IPS-18c (cell line): ENCODE results near the gene CALHM6.

Experiments
- H3K4me3 ChIP-seq: 2 replicates; pipeline ENCODE4 v1.7.0; 2013; ENCODE audit warnings: low read depth, mild to moderate bottlenecking, low read length, moderate library complexity; ENCODE audit not compliant: insufficient read depth
- H3K9me3 ChIP-seq: one replicate; pipeline ENCODE4 v1.6.1; 2013; ENCODE audit warnings: mild to moderate bottlenecking, low read length, moderate library complexity; ENCODE audit not compliant: control insufficient read depth, insufficient read depth

CALHM6 gene

DNA sequence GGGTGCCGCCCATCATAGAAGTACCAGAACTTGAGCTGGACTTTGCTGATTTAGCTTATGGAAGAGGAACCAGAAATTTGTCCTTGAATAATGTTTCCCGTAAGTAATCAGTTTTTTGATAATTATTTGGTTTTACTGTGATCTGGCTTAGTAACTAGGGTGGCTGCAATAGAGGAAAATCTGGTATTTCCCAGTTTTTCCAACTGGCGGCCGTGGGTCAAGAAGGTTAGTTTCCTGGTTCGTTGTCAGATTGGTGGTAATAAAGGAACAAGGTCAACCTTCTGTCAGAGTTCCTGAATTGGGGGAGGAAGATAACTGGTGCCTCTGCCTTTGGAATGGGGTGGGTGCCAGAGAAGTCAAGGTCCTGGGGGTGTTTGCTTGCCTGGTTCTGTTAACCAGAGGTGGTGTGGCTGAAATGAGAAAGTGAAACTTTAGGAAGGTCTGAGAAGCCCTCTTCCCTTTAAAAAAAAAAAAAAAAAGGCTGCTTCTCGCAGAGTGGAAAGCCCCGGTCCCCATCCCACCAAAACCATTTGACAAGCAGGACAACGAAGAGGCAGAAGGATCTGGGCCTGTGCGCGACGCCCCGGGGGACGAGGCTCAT, at the start of gene CALHM6:
TSS of gene CALHM6 (plus strand) at position 45 of the 601 bp plus-strand sequence. CDS start at position 600, 555 bp downstream.
- Histone ChIP-seq H3K4me3 (peak within 1 kb of the TSS; percentile 52), H3K9me3 (no peaks in the 10 kb centered on the region)

GRCh38 chr6:116412270-116412669, 48.9 kb upstream of the CALHM6 start:
- H3K9me3 ChIP-seq, result no peaks in the 10 kb centered on the region
- H3K4me3 ChIP-seq, result no peak overlapping the region

DNA sequence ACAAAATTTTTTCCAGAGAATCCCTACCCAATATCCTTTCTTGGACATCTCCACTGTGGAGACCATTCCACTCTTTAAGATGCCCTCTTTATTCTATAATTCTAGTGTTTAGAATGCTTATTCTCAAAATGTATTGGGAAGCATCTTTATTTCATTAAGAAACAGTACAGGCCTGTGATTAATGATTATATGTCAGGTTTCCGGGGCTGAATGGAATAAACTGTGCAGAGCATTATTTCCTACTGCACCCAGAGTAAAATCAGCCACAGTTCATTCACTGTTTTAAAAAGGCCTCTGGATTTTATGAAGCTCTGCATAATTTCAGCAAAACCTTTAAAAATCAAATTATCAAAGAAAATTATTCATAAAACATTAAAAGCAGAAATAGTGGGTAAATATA, 47.8 kb upstream of the CALHM6 start:
- Histone ChIP-seq H3K4me3 (no peak overlapping the region), H3K9me3 (no peaks in the 10 kb centered on the region)

DNA sequence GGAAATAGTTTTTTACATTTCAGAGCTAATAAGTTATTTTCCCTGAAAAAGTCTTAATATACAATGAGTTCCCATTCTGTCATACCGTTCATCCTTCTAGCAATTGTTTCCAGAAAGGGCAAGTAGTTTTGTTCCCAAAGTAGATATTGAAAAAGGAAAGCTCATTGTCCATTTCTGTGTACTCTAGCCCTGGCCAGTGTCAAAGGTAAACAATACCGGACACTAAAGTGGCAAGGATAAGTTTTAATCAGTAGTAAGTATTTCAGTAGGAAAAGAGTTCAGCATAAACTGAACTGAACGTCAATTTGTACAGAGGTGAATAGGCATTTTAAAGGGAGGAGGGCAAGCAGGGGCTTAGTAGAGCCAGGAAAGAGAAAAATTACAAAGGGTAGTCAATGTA, 43.5 kb upstream of the CALHM6 start:
- Histone ChIP-seq H3K9me3 (no peaks in the 10 kb centered on the region), H3K4me3 (no peak overlapping the region)

DNA sequence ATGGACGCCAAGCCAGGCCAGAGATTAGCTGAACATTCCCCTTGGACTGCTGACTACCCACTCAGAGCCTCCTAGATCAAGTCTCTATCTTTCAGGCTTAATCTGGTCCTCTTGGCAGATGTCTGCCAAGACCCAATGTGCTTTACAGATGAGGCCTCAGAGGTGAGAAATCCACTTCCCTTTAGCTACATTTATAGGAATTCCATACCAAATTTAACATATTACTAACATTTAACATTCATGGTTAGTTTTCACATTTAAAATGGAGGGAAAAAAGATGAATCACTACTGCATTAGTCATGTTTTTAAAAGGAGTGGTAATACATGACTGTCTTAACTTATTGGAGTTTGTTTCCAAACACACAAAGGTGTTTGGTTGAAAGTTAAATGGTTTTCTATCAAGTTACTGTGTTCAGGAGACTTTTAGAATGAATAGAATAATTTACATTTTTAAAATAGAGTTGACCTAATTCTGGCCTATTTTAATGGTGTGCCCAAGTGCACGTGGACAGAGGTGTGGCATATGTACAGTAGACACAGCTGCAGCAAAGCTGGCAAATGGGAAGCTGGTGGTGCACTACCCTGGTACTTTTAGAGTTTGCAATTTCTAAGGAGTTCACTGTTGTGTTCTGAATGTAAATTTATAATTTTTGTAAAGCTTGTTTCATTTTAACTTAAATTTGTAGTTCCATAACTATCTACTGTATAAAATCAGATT, 41.9 kb upstream of the CALHM6 start:
- Histone ChIP-seq H3K4me3 (no peak overlapping the region), H3K9me3 (no peaks in the 10 kb centered on the region)

GRCh38 chr6:116420341-116420740, 40.8 kb upstream of the CALHM6 start:
- H3K4me3 ChIP-seq, result no peak overlapping the region

DNA sequence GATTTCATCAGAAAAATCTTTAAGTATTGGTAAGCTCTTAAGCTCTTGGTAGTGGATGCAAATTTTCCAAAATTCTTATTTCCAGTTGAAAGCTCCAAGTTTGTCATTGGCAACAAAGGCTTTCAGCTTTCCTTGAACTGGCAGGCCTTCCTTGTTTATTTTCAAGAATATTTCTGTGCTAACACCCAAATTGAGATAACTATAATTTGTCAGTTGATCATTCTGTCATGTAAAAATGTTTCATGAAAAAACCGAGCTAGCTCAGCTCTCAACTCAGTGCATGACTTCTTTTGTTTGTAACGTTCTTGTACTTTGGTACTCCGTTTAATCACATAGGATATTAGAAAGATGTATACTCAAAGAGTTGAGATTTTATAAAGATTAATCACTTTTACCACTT, 38.9 kb upstream of the CALHM6 start:
- H3K4me3 ChIP-seq, result no peak overlapping the region
- H3K9me3 ChIP-seq, result no peaks in the 10 kb centered on the region

More at GRCh38 chr6:116420341-116420740, 40.8 kb upstream of the CALHM6 start:
- no peaks in the 10 kb centered on the region for H3K9me3 ChIP-seq

DNA sequence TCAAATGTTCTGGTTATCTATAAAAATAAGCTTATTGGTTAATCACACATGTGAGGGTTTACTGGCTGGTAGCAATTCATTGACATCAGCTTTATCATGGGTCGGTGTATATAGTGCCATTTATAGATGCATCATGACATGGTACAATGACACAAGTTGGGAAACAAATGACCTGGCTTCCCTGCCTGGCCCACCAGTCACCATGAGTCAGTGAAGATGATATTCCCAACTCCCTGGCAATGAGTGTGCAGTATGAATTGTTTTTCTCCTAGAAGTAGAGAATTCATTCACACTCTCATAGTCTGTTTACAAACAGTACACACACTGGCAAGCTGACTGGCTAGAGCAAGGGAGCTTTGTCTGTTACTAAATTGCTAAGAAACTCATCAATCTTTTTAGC, 37.2 kb upstream of the CALHM6 start:
- no peaks in the 10 kb centered on the region for H3K9me3 ChIP-seq
- H3K4me3 ChIP-seq, result no peak overlapping the region

DNA sequence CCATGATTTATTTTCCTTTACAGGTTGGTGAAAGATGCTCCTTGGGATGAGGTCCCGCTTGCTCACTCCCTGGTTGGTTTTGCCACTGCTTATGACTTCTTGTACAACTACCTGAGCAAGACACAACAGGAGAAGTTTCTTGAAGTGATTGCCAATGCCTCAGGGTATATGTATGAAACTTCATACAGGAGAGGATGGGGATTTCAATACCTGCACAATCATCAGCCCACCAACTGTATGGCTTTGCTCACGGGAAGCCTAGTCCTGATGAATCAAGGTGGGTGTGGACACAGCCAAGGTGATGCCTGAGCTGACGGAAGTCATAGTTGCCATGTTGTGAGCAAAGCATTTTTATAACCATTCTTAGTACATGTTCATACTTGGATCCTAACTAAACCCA, 34.6 kb upstream of the CALHM6 start:
- Histone ChIP-seq H3K9me3 (no peaks in the 10 kb centered on the region), H3K4me3 (no peak overlapping the region)

GRCh38 chr6:116429111-116429510, 32.1 kb upstream of the CALHM6 start:
- no peaks in the 10 kb centered on the region for H3K9me3 ChIP-seq
- no peak overlapping the region for H3K4me3 ChIP-seq

DNA sequence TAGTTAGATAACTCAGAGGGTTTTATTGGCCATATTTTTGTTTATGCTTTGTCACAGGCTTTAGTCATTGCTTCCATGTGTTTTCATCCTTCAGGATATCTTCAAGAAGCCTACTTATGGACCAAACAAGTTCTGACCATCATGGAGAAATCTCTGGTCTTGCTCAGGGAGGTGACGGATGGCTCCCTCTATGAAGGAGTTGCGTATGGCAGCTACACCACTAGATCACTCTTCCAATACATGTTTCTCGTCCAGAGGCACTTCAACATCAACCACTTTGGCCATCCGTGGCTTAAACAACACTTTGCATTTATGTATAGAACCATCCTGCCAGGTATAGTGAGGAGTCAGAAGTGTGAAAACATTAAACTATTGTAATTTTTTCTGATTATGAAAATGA, 30.3 kb upstream of the CALHM6 start:
- Histone ChIP-seq H3K9me3 (no peaks in the 10 kb centered on the region), H3K4me3 (no peak overlapping the region)

GRCh38 chr6:116431964-116432595, 29.1 kb upstream of the CALHM6 start:
- no peak overlapping the region for H3K4me3 ChIP-seq
- no peaks in the 10 kb centered on the region for H3K9me3 ChIP-seq

DNA sequence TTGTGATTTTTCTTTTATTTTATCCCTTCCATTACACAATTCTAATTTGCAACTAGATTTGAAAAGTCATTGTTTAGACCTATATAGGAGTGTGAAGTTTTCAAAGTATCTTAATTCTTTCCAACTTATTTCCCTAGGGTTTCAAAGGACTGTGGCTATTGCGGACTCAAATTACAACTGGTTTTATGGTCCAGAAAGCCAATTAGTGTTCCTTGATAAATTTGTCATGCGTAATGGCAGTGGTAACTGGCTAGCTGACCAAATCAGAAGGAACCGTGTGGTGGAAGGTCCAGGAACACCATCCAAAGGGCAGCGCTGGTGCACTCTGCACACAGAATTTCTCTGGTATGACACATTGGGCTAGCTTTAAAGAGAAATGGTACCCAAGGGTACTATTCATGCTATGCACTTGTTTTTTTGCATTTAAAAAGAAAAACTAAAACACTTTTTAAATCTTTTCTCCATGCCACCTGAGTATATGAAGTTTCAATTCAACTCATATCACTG, 27.9 kb upstream of the CALHM6 start:
- Histone ChIP-seq H3K4me3 (no peak overlapping the region), H3K9me3 (no peaks in the 10 kb centered on the region)

DNA sequence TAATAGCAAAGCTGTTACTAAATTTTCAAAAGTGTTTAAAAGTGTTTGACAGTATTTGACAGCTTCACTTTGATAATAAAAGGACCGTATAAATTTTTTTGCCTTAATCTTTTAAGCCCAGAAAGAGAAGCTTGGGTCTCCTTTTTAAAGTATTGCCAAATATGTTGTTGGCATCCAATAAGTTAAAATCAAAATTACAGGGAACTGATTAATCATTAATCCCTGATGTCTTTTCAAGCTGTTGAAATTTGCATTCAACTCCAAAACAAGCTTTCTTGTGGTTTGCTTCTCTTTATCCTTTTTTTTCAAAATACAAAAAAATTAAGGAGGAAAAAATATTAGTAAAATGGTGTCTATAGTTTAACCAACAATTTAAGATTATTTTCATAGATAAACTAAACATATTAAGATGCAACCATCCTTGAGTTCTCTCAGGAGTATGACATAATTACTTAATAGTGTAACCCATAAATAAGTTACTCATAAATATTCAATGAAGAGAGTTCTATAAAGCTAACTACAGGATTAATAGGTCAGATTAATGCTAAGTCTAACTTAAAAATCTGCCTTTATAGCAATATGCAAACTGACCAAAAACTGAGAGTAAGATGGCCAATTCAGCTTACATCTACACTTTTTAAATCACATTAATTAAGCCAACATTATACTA, 27.0 kb upstream of the CALHM6 start:
- Histone ChIP-seq H3K4me3 (no peak overlapping the region), H3K9me3 (no peaks in the 10 kb centered on the region)

DNA sequence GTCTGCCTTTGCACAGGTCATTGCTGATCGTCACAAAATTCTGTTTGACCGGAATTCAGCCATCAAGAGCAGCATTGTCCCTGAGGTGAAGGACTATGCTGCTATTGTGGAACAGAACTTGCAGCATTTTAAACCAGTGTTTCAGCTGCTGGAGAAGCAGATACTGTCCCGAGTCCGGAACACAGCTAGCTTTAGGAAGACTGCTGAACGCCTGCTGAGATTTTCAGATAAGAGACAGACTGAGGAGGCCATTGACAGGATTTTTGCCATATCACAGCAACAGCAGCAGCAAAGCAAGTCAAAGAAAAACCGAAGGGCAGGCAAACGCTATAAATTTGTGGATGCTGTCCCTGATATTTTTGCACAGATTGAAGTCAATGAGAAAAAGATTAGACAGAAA, 24.6 kb upstream of the CALHM6 start:
- H3K9me3 ChIP-seq, result no peaks in the 10 kb centered on the region
- H3K4me3 ChIP-seq, result no peak overlapping the region

GRCh38 chr6:116437656-116438055, 23.5 kb upstream of the CALHM6 start:
- no peaks in the 10 kb centered on the region for H3K9me3 ChIP-seq
- H3K4me3 ChIP-seq, result no peak overlapping the region

DNA sequence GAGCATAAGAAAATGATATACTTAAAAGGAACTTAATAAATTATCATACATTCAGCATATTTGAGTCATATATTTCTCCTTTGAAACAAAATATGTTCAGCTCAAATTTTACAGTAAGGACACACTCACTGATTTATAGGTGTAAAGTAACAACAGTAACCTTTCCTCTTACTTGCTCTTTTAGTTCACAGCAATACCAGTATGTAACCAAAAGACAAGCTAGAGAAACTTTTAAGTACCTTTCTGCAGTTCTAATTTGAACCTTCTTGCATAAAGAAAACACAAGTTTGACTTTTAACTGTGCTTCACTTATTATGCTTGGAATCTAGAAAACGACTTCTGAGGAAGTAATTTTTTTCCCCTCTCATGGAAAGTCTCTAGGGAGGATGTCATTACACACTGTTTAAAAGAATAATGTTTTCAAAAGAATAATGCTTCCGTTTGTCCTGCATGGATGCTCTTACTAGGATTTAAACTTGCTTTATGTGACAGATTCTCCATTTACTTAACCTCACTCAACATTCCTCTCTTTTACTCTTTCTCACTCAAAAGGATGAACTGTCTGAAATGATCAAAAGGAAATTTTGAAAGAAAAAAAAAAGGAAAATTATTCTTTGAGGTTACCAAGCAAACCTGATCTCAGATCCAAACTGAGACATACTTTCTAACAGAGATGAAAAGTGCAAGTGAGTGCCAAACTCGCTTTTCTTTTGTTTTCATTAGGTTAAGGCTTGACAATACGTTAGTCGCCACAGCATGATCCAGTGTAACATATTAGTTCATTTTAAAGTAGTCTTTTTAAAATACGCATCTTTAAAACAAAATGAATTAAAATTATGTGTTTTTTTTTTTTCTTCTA, 22.4 kb upstream of the CALHM6 start:
- Histone ChIP-seq H3K4me3 (no peak overlapping the region), H3K9me3 (no peaks in the 10 kb centered on the region)
